Measurements from ENCODE around the gene MXRA8.

Gene MXRA8

GRCh38 chr1:1367315-1367714 is 9.0 kb upstream of the MXRA8 start:
- DNase-seq (ENCODE audit: low spot score), result no peak

DNA sequence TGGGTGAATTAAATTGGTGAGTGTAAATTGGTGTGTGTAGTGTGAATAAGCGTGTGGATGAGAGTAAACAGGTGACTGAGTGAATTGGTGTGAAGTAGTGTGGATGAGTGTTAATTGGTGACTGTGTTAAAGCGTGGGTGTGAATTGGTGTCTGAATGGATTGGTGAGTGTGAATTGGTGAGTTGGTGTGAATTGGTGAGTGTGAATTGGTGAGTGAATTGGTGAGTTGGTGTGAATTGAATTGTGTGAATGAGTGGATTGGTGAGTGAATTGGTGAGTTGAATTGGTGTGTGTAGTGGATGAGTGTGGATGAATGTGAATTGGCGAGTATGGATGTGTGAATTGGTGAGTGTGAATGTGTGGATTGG is 8.3 kb upstream of the MXRA8 start:
- no peak for DNase-seq (ENCODE audit: low spot score)

GRCh38 chr1:1365875-1366698 is 7.7 kb upstream of the MXRA8 start:
- no peak for DNase-seq (ENCODE audit: low spot score)

- DNase-seq (ENCODE audit: low spot score), result no peak
Observed at GRCh38 chr1:1364266-1364665, 5.9 kb upstream of the MXRA8 start.

DNA sequence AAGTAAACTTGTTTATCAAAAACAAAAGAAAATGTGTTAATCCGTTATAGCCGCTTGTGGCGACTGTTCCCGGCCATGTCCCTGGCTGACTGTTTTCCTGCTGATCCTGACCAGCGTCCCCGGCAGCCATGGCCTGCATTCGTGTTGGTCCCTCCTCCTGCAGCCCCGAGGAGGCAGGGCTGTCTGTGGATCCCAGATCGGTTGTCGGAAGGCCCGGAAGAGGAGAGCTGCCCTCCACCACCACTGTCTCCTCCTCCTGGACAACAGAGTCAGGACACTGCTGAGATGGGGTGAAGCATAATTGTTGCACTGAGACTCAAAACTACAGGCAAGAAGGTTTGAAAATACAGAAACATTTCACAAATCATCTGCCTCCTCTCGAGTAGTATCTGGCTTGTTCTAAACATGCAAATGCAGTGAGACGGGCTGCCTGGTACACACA is 3.6 kb upstream of the MXRA8 start:
- no peak for DNase-seq (ENCODE audit: low spot score)

DNA sequence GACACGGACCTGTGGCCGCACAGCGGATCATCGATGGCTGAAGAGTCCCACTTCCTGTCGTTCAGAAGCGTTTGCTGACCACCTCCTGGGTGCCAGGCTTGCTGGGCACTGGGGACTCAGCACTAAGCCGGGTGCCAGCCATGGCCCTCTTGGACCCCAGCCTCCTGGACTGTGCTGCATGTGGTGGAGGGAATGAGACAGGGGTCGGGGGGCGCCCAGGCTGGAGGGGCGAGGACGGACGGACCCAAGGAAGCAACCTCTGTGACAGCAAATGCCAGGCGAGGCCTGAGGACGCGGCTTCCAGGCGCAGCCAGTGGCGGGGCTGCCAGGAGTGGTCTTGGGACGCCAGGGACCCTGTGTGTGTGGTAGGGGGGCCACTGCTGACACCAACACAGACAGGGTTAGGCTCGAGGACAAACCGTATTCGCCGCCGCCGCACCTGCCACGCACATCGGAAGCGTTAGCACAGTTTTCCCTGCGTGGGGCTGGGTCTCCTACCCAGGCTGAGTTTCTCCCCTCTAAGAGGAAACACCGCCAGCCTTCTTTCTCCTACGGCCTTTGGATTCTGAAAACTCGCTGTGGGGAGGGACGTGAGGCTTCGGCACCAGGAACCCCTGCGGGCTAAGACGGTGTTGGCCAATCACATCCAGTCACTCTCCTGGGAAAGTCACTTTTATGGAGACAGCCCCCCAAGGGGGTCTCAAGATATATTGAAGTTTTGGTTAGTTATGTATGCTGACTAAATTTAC is 3.1 kb upstream of the MXRA8 start:
- DNase-seq (ENCODE audit: low spot score), result no peak

DNA sequence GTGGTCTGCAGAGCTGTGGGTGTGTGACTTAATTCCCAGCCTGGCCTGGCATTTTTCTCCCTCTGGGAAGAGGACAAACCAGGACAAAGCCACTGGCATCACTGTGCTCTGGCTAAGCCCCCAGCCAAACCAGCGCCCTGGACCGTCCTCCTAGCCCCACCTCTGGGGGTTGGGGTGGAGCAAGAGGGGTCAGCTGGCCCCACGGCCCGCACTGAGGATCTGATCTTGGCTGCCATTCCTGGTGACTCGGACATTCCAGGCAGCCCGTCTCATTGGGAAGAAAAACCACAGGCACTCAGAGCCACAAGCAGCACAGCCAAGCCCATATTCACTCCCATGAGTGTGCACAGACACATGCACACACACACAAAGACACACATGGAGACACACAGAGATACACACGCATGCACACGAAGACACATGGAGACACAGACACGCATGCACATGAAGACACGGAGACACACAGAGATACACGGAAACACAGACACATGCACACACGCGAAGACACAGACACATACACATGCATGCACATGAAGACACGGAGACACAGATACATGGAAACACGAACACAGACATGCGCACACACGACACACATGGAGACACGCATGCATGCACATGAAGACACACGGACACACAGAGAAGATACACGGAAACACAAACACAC is 2.3 kb upstream of the MXRA8 start:
- no peak for DNase-seq (ENCODE audit: low spot score)

- no peak for DNase-seq (ENCODE audit: low spot score)
Observed at GRCh38 chr1:1359664-1360468, 1.5 kb upstream of the MXRA8 start.

DNA sequence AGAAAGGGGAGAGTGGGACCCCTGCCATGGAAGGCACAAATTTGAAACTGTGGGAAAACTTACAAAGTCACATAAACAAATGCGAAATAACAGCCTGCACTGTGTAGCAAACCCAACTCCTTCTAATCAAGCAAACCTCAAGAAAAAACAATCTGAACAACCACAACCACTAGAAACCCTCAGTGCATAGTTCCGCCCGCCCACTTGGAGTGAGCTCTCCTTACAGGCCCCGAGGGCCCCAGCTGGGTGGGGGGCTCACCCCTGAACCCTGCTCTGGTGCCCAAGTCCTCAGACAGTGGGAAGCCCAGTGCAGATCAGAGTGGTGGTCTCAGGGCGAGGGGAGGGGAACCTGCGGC is 931 bp upstream of the MXRA8 start:
- DNase-seq (ENCODE audit: low spot score), result no peak

DNA sequence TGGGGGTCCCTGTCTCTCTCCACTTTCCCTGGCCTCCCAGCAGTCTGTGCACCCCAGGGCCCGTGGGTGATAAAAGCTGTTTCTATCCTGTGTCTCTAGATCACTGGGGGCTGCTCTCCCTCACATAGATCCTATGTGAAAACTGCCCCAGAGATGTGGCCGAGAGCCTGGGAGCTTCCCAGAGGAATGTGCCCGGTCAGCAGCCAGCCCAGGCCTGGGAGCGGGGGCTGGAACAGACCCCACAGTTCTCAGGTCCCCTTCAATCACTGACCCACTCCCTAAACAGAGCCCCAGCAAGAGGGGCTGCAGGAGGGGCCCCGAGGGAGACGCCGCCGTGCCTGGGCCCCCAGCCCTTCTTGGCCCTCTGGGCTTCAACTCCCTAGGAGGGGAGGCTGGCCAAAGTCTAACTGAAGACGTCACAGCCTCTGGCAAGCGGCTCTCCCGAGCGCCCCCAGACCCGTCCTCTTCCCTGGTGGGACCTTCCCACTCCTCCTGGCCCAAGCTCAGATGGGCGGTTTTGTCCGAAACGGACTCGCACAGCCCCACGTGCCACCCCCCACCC is 403 bp downstream of the MXRA8 start:
- no peak for DNase-seq (ENCODE audit: low spot score)

- no peak for DNase-seq (ENCODE audit: low spot score)
Observed at GRCh38 chr1:1356796-1357401, 1.5 kb downstream of the MXRA8 start.

DNA sequence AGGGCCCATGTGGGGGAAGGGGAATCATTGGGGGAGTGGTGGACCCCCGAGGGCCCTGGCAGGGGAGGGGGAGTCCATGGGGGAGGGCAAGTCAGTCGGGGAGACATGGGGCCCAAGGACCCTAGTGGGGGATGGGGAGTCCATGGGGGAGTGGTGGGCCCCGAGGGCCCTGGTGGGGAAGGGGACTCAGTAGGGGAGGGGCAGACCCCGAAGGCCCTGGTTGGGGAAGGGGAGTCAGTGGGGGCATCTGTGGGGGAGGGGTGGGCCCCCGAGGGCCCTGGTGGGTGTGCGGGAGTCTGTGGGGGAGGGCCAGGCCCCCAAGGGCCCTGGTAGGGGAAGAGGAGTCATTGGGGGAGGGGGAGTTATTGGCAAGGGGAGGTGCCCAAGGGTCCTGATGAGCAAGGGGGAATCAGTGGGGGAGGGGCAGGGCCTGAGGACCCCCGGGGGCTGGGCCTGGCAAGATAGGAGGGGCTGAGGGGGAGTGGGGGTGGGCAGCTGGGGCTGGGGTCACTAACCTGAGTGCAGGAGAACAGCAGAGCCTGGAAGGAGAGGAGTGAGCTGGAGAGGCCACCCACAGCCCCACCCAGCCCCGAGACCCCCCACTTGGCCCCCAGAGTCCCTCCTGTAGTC is 2.1 kb downstream of the MXRA8 start:
- no peak for DNase-seq (ENCODE audit: low spot score)

DNA sequence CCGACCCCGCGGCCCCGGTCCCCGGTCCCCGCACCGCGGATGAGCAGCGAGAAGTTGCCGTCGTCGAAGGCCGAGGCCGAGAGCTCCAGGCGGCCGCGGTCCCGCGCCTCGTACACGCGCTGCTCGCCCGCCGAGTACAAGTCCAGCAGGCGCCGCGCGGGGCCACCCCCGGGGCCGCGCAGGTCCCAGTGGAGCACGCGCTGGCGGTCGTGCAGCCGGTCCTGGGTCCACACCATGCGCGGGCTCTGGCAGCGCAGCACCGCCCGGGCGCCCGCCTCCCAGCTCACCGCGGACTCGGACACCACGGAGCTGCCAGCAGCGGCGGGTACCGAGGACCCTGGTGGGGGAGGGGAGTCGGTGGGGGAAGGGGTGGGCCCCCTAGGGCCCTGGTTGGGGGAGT is 2.9 kb downstream of the MXRA8 start:
- no peak for DNase-seq (ENCODE audit: low spot score)

DNA sequence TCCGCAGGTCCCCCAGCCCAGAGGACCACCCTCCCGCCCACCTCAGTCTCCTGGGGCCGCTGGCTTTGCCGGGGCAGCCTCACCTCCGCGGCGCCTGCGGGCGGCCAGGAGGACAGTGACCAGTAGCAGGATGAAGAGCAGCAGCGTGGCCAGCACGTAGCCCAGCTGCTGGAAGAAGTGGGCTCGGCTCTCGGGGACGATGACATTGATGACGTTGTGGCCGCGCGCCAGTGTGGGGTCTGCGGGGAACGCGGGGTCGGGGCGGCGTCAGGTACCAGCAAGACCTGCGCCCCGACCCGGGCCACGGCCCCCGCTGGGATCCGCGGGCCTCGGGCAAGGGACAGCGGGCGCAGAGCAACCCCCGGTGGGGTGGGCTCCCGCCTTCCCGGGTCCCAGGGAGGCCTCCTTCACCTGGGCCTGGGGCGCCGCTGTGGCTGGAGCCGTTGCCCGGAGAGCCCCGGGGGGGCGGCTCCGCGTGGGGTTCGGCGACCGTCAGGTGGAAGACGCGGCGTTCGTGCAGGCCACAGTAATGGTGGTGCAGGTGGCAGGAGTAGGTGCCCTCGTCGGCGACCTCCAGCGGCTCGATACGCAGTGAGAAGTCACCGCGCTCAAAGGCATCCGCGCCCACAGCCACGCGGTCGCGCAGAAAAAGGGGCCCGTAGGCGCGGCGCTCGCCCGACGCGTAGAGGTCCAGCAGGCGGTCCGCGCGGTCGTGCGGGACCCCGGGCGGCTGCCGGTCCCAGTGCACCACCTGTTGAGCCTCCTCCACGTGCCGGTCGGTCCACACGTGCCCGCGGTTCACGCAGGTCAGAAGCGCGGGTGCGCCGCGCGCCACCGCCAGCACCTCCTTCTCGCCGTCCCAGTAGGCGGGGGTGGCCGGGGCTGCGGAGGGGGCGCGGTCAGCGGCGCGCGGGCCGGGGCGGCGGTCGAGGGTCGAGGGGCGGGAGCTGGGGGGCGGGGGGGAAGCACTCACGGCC is 3.8 kb downstream of the MXRA8 start:
- no peak for DNase-seq (ENCODE audit: low spot score)

DNA sequence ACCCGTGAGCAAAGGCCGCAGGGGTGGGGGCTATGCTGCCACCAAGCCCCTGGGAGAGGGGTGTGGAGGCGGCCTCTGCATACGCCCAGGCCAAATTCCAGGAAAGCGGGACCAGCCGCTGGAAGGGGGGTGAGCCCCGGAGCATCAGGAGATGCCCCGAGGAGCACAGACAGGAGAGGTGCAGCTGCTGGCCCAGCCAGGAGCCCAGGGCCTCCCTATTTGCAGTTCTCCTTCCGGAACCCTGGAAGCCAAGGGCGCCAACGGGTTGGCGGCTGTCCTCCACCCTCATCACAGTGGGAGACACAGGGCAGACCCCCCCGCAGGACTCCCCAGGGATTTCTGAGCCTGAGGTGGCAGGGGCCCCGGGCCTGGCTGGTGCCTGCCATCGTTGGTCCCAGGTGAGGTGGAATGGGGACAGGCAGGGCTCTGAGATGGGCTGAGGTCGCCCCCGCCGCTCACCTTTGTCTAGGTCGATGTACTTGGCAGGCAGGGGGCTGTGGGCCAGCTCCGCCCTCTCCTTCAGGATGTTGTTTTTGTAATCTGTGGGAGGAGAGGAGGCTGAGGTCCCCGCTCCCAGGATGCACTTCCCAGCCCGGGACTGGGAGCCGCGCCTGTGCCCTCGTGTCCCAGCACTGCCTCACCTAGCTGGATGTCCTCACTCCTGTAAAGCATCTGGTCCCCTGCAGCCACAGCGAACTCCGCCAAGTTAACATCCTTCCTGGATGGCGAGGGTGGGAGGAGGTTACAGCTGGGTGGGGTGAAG is 4.8 kb downstream of the MXRA8 start:
- DNase-seq (ENCODE audit: low spot score), result no peak

GRCh38 chr1:1352786-1353388 is 5.5 kb downstream of the MXRA8 start:
- peak; percentile 65 for DNase-seq (ENCODE audit: low spot score)

DNA sequence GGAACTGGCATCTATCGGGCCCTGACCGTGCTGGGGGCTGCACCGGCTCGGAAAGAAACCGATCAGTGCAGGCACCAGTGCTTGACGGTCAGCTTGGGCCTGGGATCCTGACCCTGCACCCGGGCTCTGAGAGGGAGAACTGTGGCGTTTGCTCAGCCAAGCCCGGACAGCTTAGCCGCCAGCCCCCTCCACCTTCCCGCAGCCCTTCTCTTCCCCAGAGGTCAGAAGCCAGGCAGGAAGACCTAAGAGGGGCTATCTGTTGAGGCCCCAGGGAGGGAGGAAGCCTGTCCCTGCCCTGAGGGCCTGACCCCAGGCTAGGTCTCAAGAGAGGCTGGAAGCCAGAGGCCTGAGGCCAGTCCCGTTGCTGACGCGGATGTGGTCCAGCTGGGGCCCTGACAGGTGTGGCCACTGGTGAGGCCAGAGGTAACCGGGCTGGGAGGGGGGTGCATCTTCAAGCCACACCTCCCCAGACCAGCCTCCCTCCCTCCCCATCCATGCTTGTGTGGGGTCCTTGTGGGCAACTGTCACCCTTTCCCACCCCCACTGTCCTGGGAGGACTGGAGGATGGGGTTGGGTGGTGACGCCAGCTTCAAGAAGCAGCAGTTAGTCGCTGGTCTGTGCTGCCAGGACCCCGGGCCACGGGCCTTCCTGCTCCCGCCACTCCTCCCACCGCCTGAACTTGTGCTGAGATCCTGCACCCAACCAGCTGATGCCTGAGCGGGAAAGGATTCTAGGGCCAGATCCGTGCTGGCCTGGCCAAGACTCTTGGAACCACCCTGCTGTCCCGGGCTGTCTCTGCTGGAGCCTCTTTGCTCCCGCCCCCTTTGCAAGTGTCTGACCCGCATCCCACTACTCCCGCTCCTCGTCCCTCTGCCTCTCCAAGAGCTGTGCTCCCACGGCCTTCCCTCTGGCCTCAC is 6.6 kb downstream of the MXRA8 start:
- no peak for DNase-seq (ENCODE audit: low spot score)

All from germinal center (tissue), 1 donor.